GM19324 (cell line): ENCODE data around the gene COMMD4.
"Not testable (repeated sequence)": the region's sequence is repeated elsewhere in the genome, so short reads cannot be mapped to it uniquely, and the experiment has no call there.

Experiments used
- ATAC-seq: cut with Tn5 transposase; IDR thresholded peaks from one replicate; pipeline ENCODE4 v1.9.1; 2021; ENCODE audit warnings: mild to moderate bottlenecking, moderate library complexity; ENCODE audit not compliant: unreplicated experiment, low FRiP score

Gene COMMD4

DNA sequence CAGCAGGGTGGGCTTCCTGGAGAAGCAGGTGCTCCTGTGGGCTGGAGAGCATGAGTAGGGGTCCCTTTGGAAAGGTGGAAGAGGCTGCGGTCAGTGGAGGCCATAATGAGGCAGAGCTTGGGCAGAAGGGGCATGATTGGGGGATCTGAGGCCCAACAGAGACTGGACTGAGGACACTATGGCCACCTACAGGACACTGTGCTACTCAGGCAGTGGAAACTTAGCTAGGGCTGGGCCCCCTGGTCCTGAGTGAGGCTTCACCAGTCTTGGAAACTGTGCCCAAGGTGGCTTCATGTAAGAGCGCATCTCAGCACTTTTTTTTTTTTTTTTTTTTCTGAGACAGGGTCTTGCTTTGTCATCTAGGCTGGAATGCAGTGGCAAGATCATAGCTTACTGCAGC lies 6.3 kb upstream of the COMMD4 start:
- no peak for ATAC-seq

DNA sequence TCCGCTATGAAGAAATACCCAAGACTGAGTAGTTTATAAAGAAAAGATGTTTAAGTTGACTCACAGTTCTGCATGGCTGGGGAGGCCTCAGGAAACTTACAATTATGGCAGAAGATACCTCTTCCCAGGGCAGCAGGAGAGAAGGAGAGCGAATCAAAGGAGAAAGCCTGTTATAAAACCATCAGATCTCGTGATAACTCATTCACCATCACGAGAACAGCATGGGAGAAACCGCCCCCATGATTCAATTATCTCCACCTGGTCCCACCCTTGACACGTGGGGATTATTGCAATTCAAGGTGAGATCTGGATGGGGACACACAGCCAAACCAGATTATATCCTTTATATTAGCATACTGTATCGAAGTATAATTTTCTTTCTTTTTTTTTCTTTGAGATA lies 3.8 kb upstream of the COMMD4 start:
- ATAC-seq, result not testable (repeated sequence)

DNA sequence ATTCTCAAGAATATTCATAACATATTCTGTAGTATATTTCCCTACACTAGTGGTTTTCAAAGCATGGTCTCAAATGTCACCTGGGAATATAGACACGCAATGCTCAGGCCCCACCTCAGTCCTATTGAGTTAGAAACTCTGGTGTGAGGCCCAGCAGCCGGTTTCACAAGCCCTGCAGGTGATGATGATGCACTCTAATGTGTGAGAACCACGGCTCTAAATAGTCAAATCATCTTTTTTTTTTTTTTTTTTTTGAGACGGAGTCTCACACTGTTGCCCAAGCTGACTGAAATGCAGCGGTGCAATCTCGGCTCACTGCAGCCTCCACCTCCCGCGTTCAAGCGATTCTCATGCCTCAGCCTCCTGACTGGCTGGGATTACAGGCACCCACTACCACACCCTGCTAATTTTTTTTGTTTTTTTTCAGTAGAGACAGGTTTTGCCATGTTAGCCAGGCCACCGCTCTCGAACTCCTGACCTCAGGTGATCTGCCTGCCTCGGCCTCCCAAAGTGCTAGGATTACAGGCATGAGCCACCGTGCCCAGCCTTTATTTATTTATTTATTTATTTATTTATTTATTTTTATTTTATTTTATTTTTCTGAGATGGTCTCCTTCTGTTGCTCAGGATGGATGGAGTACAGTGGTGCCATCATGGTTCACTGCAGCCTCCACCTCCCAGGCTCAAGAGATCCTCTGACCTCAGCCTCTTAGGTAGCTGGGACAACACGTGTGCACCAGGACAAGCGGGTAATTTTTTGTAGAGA lies 2.0 kb upstream of the COMMD4 start:
- ATAC-seq, result not testable (repeated sequence)

DNA sequence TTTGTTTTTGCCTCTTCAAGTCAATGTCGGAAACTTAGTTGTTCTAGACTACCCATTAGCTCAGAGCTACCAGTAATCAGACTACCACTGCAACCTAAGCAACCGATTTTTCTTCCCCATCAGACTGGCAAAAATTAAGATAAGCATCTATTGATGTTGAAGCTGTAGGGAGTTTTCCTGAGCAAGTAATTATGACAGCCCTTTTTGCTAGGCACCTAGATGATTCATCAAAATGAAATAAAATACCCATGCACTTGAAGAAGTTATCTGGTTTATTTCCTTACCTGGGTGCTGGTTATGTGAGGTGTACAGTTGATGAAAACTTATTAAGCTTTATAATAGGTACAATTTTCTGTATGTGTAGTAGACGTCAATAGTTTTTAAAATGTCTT lies 554 bp upstream of the COMMD4 start:
- no peak for ATAC-seq

DNA sequence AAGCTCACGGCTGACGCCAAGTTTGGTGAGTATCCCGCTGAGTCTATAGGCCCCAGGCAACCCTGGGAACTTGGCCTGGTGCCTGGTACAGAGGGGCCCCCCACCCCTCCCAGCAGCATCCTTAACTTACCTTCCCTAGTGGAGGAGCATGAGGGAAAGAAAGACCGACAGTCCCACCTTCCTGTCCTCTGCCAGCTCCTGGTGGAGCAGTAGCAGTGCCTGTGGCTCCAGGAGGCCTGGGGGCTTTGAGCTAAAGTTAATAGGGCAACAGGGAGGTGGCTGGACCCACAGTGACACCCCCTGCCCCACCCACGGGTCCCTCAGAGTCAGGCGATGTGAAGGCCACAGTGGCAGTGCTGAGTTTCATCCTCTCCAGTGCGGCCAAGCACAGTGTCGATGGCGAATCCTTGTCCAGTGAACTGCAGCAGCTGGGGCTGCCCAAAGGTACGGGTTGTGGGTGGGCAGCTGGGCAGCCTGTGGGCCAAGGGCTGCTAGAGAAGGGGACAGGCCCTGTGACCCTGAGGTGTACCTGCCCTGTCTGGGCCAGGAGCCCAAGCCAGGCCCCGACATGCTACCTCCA lies 2.9 kb downstream of the COMMD4 start:
- no peak for ATAC-seq

DNA sequence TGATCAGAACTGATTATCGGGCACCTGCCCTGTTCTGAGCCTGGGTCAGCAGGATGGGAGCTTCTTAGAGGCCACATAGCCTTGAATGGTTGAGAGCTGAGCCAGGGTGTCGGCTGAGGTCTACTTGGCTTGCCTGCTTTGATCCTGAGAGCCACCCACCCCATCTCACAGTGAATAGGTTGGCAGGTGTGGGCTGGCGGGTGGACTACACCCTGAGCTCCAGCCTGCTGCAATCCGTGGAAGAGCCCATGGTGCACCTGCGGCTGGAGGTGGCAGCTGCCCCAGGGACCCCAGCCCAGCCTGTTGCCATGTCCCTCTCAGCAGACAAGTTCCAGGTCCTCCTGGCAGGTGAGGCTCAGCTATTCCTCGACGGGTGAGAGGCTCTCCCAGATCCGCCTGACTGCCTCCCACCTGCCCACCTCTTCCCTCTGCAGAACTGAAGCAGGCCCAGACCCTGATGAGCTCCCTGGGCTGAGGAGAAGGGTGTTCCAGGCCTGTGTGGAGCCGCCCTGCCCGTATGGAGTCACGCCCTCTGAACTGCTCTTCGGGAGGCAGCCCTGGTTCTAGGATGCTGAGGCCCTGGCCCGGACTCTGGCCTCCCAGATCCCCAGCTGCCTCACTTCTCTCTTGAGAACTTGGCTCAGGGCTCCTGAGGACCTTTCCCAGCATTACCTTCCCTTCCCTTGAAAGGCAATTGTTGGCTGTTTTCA lies 3.8 kb downstream of the COMMD4 start:
- ATAC-seq, result no peak

DNA sequence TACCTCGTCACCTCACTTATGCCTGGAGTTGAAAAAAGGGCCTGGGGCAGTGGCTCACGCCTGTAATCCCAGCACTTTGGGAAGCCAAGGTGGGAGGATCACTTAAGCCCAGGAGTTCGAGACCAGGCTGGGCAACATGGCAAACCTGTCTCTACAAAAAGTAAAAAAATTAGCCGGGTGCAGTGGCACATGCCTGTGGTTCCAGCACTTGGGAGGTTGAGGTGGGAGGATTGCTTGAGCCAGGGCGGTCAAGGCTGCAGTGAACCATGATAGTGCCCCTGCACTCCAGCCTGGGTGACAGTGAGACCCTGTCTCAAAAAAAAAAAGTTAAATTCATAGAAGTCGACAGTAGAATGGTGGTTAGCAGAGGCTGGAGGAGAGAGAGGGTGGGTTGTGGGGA lies 6.4 kb downstream of the COMMD4 start:
- no peak for ATAC-seq

DNA sequence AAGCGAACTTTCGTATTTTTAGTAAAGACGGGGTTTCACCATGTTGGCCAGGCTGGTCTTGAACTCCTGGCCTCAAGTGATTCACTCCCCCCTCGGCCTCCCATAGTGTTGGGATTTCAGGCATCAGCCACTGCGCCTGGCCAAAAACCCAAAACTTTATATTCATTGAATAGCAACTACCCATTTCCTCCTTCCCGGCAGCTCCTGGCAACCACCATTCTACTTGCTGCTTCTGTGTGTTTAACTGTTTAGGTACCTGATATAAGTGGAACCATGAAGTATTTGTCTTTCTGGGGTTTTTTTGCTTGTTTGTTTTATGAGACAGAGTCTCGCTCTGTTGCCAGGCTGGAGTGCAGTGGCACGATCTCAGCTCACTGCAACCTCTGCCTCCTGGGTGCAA lies 8.1 kb downstream of the COMMD4 start:
- ATAC-seq, result not testable (repeated sequence)

DNA sequence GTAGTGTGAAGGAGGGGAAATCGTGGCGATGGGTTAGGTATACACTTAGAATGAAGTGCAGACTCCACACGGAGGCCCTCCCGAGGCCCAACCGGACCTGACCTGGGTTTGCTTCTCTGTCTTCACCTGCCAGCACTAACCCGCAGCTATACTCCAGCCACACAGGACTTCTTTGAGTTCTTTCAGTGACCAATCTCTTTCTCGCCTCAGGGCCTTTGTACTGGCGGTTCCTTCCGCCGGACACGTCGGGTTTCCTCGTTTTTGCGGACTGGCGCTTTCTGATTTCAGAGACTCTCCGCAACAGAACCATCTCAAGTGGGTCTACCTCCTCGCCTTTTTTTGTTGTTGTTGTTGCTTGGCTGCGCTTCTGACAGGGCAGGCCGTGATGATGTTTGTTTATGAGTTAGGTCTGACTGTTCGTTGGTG lies 10.9 kb downstream of the COMMD4 start, which contains the start of gene NEIL1:
NEIL1 (plus strand) TSS at position 244 of the 426 bp plus-strand sequence. CDS start 1,867 bp downstream, outside the sequence.
- no peak for ATAC-seq

DNA sequence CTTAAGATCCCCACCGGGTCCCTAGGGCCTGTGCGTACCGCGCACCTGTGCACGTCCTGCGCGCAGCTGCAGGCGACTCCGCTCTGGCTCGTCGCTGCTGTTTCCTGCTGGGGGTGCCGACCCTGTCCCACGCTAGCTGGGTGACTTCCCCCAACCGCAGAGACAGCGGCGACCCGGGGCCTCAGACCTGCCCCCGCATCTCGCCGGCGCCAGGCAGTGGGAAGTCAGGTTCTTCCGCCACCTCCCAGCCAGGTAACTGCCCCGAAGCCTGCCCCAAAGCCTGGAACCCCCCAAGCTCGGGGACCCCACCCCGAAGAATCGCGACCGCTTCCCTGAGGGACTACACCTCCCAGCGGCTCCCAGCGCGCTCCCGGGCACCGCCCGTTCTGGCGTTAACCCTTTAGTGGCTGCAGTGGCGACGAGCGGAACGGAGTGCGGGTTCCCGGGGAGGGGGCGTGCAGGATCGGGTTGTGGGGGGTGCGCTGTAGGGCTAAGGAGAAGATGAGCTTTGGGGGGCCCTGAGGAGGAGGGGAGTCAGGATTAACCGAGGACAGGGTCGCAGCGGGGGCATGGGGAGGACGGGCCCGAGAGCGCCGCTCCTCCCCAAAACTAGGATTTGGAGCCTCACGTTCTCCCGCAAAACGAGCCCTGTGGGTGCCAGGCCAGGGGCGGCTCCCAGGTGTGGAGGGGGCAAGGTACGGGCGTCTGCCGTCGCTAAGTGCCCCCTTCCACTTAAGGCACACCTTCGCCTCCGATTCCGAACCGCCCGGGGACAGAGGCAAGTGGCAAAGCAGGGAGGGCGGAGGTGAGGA lies 11.6 kb downstream of the COMMD4 start:
- peak; percentile 56 for ATAC-seq

DNA sequence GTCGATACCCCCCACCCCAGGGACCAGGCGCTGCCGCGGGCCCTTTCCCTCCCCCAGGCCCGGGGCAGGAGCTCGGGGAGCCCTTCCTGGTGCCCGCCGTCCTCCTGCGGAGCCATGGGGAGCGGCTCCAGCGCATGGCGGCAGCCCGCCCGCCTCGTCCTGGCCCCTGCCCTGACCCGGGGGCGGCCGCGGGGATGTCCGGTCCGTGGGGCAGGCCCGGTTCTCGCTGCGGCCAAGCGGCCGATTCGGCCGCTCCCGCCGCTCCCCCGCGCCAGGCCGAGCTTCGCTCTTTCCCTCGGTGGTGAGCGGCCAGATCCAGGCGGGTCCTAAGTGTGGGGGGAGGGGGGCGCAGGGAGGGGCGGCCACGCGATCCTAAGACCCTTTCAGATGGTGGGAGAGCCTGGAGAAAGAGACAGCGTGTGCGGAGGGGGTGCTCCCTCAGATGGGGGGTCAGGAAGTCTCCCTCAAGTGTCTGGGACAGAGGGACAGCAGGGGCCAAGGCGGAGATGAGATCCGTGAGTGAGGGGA lies 12.2 kb downstream of the COMMD4 start:
- no peak for ATAC-seq

DNA sequence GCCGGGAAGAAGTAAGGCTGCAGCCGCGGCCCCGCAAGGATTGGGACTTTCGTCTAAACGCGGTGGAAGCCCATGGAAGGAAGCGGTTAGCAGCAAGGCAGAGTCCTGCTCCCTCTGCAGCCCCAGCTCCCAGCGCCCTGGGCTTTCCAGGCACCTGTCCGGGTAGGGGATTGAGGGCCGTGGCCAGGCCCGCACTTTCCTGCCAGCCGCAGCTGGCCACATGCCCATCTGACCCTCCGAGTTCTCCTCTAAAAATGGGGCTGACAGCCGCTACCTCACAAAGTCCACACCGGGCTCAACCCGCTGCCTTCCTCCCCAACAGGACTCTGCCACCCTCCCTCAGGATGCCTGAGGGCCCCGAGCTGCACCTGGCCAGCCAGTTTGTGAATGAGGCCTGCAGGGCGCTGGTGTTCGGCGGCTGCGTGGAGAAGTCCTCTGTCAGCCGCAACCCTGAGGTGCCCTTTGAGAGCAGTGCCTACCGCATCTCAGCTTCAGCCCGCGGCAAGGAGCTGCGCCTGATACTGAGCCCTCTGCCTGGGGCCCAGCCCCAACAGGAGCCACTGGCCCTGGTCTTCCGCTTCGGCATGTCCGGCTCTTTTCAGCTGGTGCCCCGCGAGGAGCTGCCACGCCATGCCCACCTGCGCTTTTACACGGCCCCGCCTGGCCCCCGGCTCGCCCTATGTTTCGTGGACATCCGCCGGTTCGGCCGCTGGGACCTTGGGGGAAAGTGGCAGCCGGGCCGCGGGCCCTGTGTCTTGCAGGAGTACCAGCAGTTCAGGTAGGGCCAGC lies 12.9 kb downstream of the COMMD4 start:
- no peak for ATAC-seq

DNA sequence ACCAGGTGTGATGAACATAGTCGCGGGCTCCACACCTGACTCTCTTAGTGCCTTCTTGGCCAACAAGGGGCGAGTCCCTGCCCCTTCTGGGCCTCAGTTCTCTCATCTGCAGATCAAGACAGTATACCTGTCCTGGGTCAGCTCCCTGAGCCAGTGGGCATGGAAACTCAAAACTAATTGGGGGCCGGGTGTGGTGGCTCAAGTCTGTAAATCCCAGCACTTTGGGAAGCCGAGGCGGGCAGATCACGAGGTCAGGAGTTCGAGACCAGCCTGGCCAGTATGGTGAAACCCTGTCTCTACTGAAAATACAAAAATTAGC lies 13.4 kb downstream of the COMMD4 start:
- ATAC-seq, result not testable (repeated sequence)

DNA sequence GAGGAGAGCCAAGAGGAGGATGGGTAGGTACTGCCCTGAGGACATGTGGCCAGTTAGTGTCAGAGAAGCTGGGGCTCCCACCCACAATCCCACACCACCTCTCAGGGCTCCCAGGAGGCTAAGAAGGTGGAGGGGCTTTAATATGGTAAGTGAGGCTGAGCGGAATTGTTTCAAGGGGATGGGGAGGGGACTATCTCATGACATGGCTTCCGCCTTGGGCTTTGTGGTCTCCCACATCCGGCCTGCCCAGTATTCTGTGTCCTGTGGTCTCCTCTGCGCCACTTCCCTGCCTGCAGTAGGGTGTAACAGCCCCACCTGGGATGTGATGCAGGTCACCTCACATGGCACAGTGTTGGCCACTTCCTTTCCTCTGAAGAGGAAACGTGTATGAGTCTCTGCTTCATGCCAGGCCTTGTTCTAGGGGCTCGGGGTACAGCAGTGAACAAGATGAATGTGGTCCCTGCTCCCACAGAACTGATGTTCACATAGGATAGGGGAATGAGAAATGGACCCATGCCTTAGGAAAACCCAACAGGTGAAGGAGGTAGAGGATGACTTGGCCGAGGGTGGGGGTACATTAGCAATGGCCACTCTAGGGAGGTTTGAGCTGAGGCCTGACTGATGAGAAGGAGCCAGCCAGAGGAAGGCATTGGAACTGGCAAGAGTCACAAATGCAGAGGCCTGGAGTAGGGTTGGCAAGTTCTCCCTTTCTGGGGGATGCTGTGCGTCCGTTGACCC lies 14.2 kb downstream of the COMMD4 start:
- no peak for ATAC-seq

DNA sequence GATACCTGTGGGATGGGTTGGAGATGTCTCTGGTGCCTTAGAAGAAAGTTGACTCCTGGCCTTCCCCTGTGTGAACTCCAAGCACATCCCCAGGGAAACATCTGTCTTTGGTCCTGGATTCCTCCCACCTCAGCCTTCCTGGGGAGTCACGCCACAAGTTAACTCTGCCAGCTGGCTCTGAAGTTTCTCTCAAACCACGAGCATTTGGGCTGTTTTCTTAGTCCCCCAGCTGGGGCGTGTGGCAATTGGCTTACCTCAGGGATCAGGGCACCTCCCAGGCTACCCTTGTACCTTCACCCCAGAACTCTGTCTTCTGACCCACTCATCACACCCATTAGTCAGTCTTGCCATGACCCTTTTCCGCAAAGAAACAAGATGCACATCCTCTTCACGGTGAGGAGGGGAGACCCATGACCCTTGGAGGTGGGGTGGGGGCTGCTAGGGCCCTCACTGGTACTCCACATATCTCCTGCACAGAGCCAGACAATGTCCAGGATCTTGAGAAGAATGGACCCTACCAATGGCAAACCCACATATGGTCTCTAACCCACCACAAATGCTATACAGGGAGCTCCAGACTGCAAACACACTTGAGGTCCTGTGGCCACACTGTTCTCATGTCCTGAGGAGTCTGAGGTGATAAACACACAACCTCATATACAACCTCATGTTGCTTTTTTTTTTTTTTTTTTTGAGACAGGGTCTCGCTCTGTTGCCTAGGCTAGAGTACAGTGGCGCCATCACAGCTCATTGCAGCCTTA lies 14.9 kb downstream of the COMMD4 start:
- no peak for ATAC-seq

DNA sequence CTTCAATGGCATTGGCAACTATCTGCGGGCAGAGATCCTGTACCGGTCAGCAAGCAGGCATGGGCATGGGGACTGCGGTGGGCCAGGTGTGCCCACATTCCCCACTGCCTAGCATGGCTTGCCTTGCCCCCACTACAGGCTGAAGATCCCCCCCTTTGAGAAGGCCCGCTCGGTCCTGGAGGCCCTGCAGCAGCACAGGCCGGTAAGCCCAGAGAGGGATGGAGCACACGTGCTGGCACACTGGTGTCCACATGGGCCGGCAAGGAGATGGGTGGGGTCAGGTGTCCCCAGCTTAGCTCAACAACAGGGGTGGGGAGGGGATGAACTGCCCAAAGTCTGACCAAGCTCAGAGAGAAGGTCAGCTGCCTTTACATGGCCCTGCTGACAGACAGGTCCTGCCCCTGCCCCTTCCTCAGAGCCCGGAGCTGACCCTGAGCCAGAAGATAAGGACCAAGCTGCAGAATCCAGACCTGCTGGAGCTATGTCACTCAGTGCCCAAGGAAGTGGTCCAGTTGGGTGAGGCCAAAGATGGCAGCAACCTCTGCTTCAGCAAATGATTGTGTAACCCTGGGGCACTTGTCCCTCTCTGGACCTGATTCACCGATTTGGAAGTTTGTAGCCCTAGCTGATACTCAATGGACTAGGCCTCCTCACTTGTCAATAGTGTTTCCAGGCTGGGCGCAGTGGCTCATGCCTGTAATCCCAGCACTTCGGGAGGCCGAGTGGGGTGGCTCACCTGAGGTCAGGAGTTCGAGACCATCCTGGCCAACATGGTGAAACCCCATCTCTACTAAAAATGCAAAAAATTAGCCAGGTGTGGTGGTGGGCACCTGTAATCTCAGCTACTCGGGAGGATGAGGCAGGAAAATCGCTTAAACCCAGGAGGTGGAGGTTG lies 16.6 kb downstream of the COMMD4 start:
- ATAC-seq, result no peak

DNA sequence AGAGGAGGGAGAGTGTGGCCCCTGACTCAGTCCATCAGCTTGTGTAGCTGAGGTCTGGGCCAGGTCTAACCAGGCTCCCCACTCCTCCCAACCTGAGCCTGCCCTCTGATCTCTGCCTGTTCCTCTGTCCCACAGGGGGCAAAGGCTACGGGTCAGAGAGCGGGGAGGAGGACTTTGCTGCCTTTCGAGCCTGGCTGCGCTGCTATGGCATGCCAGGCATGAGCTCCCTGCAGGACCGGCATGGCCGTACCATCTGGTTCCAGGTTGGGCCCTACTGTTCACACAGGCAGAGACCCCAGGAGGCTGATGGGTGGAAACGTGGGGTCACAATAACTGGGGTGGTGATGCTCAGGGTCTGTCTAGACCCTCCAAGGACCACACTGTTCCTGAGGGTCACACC lies 17.7 kb downstream of the COMMD4 start:
- ATAC-seq, result no peak

DNA sequence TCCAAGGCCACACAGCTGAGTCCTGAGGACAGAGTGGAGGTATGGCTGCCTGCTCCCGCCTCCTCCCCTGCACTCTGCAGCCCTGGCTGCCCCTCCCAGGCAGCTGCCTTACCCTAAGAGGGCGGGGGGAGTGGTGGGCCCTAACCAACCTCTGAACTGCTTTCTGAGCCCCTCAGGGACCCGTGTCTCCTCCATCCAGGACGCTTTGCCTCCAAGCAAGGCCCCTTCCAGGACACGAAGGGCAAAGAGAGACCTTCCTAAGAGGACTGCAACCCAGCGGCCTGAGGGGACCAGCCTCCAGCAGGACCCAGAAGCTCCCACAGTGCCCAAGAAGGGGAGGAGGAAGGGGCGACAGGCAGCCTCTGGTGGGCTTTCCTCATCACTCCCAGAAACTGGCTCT lies 18.6 kb downstream of the COMMD4 start:
- ATAC-seq, result no peak
